Pancreas (tissue), 10 donors: ENCODE measurements around the gene PHACTR2. TPM values are rescaled to one million over a fixed set of nuclear protein-coding genes. Genes with fewer than 3 reads are reported as not detected.

Experiments used
- ATAC-seq, 4 donors: fragments of 200-7000 bp; cut with Tn5 transposase; one replicate each; pipeline versions ENCODE4 v1.8.0 to v1.9.1; 2020; ENCODE audit warnings: mild to moderate bottlenecking in 4 of 4, moderate library complexity in 4 of 4
- DNase-seq, 6 donors: peaks; one replicate each; pipeline ENCODE4 v3.0.0-alpha.2; 2020
- FAIRE-seq: peaks from 2 replicates; lab custom pipeline; 2012; peaks lifted over from hg19 to GRCh38; lab: Jason Lieb, UNC
- H3K27ac ChIP-seq, 4 donors: fragments of 200-600 bp; sonication (generic); 1 replicate in 3 of 4; 2 replicates in 1 of 4; pipeline versions ENCODE4 v1.5.0 to v1.8.0; 2020
- H3K27me3 ChIP-seq, 4 donors: fragments of 200-600 bp; one replicate each; pipeline ENCODE4 v1.8.0; 2021
- H3K36me3 ChIP-seq, 3 donors: fragments of 200-600 bp; sonication (generic) in 1 of 3; one replicate each; pipeline versions ENCODE4 v1.5.0 to v1.8.0; 2020 to 2021
- H3K4me1 ChIP-seq, 3 donors: fragments of 200-600 bp; one replicate each; pipeline ENCODE4 v1.8.0; 2021
- H3K4me3 ChIP-seq, 4 donors: fragments of 200-600 bp; sonication (generic) in 2 of 4; one replicate each; pipeline versions ENCODE4 v1.5.0 to v1.8.0; 2020 to 2021
- H3K9me3 ChIP-seq, 4 donors: fragments of 200-600 bp; one replicate each; pipeline ENCODE4 v1.8.0; 2021
- CTCF ChIP-seq, 4 donors: fragments of 200-600 bp; sonication (generic) in 3 of 4; IDR thresholded peaks; one replicate each; pipeline versions ENCODE4 v1.5.0 to v1.8.0; 2021; ENCODE audit warnings: antibody characterized with exemption in 4 of 4
- WGBS, 2 donors: extraction: QIAGEN DNeasy Blood & Tissue Kit; methylation state at CpG; one replicate each; pipeline ENCODE4 v1.1.7; 2013; 5-methylcytosine and 5-hydroxymethylcytosine counted together
- intact Hi-C, 3 donors: fragments of 100-400 bp; cut with DNase I; formaldehyde crosslinking; loops; one replicate each; pipeline versions ENCODE4 v1.11.1 to v1.14.2; 2022
- polyA plus RNA-seq, 2 donors: library from polyadenylated mRNA; stranded (reverse); fragments of 200-250 nt; gene quantifications; one replicate each; pipeline ENCODE4 v1.2.3, GENCODE V29; 2013
- total RNA-seq, 6 donors: library from RNA; stranded (reverse); fragmentation: NEBNext Ultra II Directional in 4 of 6; extraction: Animal tissue kit (Norgen Biotek cat#: 25700) in 4 of 6; gene quantifications; one replicate each; pipeline versions ENCODE4 v1.2.1 to v1.2.4, GENCODE V29; 2021 to 2023
- donor health status: healthy with polysubstance abuse.
- donor health status: DM: no; HTN: no; CAD: no; lungs with moderate emphysema.
- donor health status: DM: no; HTN: no; CAD: no.
- donor health status: control.
- donor health status: control.
- donor health status: Bipolar disorder and iron deficiency.
- donor health status: DM: yes; HTN: yes; CAD: no.
- donor health status: DM: no; HTN: no; CAD: no.
- donor health status: DM: no; HTN: no; CAD: no.
- donor health status: DM: yes; HTN: yes; CAD: no.

The PHACTR2 gene
- total and polyA plus RNA-seq, 8 donors: 2.7 to 19.0 (median 8.9) TPM

GRCh38 chr6:143682805-143683204 is 5.0 kb downstream of the PHACTR2 start:
- DNase-seq (no peak), ATAC-seq (no peak), FAIRE-seq (no peak)
- H3K4me3 ChIP-seq: no peak overlapping the region
- H3K9me3 ChIP-seq: no peaks in the 10 kb centered on the region
- intact Hi-C loops: no loop called here
- H3K4me1 ChIP-seq: peaks cover 0 to 13% (median 0%) of the 10 kb centered on the region in 3 donors
- H3K27me3 ChIP-seq: no peaks in the 10 kb centered on the region
- TF ChIP-seq CTCF (IDR thresholded peaks at IDR 0.05): no peak
- H3K36me3 ChIP-seq: no peaks in the 10 kb centered on the region
- WGBS, 2 donors: 94 to 95% methylated on average over 3 of the region's 3 CpGs
- H3K27ac ChIP-seq: no peak overlapping the region

GRCh38 chr6:143684486-143684885 is 6.7 kb downstream of the PHACTR2 start:
- Histone ChIP-seq H3K4me1 (peaks cover 0 to 6% (median 0%) of the 10 kb centered on the region in 3 donors), H3K27ac (no peak overlapping the region), H3K4me3 (no peak overlapping the region), H3K36me3 (no peaks in the 10 kb centered on the region), H3K27me3 (no peaks in the 10 kb centered on the region), H3K9me3 (no peaks in the 10 kb centered on the region)
- 87 to 93% methylated on average over 1 of the region's 1 CpG for whole genome bisulfite sequencing, 2 donors
- intact Hi-C loops: no loop called here
- FAIRE-seq (no peak), ATAC-seq (no peak), DNase-seq (no peak)
- no peak for TF ChIP-seq CTCF (IDR thresholded peaks at IDR 0.05)

- H3K27me3 ChIP-seq: no peaks in the 10 kb centered on the region
- H3K4me3 ChIP-seq: no peak overlapping the region
- 97 to 100% methylated on average over 6 of the region's 6 CpGs for WGBS, 2 donors
- TF ChIP-seq CTCF (IDR thresholded peaks at IDR 0.05): no peak
- H3K4me1 ChIP-seq: no peaks in the 10 kb centered on the region
- ATAC-seq: no peak
- no peak for FAIRE-seq
- H3K36me3 ChIP-seq: no peaks in the 10 kb centered on the region
- H3K27ac ChIP-seq: no peak overlapping the region
- H3K9me3 ChIP-seq: no peaks in the 10 kb centered on the region
- intact Hi-C loops: no loop called here
- no peak for DNase-seq
Measured at GRCh38 chr6:143685653-143686052, 7.9 kb downstream of the PHACTR2 start.

- Histone ChIP-seq H3K4me1 (peaks cover 0 to 14% (median 13%) of the 10 kb centered on the region in 3 donors), H3K27ac (no peak overlapping the region), H3K4me3 (no peak overlapping the region), H3K9me3 (no peaks in the 10 kb centered on the region), H3K36me3 (no peaks in the 10 kb centered on the region), H3K27me3 (no peaks in the 10 kb centered on the region)
- intact Hi-C loops: no loop called here
- DNase-seq: no peak
- TF ChIP-seq CTCF (IDR thresholded peaks at IDR 0.05): no peak
- WGBS, 2 donors: 80 to 89% methylated on average over 1 of the region's 1 CpG
- no peak for ATAC-seq
- no peak for FAIRE-seq
Measured at GRCh38 chr6:143687591-143687990, 9.8 kb downstream of the PHACTR2 start.

GRCh38 chr6:143688681-143689080 is 10.9 kb downstream of the PHACTR2 start:
- Histone ChIP-seq H3K9me3 (no peaks in the 10 kb centered on the region), H3K4me1 (peaks cover 0 to 14% (median 13%) of the 10 kb centered on the region in 3 donors), H3K4me3 (no peak overlapping the region), H3K27ac (no peak overlapping the region), H3K27me3 (no peaks in the 10 kb centered on the region), H3K36me3 (no peaks in the 10 kb centered on the region)
- intact Hi-C loops: no loop called here
- no peak for ATAC-seq
- TF ChIP-seq CTCF (IDR thresholded peaks at IDR 0.05): no peak
- FAIRE-seq: no peak
- WGBS, 2 donors: 81 to 85% methylated on average over 4 of the region's 4 CpGs
- DNase-seq: no peak
